Limb (tissue), 2 donors: Measurements from ENCODE around the gene MIA.
A peak's percentile ranks its signal among the peaks of the same experiment; 100 is the strongest.
"Not testable (repeated sequence)": the region's sequence is repeated elsewhere in the genome, so short reads cannot be mapped to it uniquely, and the experiment has no call there.

ENCODE experiments used
- DNase-seq, 2 donors: peaks; one replicate each; pipeline ENCODE4 v3.0.0-alpha.2; 2016; ENCODE audit errors: extremely low spot score in 2 of 2

The MIA gene

DNA sequence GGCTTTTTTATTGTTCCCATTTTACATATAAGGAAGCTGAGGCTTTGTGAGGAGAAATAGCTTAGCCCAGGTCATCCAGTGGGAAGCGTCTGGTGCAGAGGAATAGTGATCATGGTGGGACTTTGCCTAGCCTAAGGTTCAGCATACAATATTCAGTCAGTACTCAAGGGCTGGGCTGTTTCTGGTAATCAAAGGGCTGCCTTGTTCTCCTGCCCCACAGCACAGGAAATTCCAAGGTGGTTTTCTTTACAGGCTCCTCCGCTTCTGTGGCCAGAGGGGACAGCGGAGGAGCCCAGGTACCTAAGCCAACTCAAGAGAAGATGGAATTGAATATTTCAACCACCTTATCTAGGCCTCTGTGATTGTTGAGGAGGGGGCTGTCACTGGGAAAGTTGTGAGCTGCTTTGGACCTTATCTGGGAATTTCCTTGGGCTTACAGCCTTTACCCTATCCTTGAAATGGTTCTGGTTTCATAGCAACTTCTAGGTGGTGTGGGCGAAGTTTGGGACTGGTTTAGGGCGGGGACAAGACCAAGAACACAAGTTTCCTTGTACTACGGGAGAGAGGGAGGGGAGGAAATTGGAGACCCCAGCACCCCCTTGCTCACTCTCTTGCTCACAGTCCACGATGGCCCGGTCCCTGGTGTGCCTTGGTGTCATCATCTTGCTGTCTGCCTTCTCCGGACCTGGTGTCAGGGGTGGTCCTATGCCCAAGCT is at the start of gene MIA:
Gene MIA, plus strand, starts transcription at position 606 of the 716 bp plus-strand sequence. Its CDS starts 22 bp downstream, at position 628.
- peak; percentile 13 to 42 for DNase-seq

DNA sequence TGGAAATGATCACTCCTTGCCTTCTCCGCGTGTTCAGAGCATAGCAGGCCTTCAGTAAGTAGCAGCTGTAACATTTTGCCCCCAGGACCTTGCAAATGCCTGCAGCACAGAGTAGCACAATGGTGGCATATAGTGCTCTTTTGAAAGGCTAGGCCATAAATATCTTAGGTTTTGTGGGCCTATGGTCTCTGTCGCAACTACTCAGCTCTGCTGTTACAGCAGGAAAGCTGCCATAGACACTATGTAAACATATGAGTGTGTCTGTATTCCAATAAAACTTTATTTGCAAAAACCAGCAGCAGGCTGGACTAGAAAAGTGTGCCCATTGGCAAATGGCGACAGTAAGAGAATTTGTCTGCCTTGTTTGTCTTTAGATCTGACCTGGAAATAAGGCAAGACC is 49.0 kb upstream of the MIA start:
- no peak for DNase-seq

DNA sequence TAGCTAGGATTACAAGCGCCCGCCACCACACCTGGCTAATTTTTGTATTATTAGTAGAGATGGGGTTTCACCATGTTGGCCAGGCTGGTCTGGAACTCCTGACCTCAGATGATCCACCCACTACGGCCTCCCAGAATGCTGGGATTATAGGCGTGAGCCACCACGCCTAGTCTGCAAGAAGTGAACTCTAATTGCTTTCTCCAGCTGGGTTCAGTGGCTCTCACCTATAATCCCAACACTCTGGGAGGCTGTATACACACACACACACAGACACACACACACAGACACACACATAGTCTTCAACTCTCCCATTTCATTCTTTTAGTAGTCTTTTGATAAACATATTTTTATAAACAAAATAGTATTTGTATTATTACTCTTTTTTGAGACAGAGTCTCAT is 45.3 kb upstream of the MIA start:
- not testable (repeated sequence) for DNase-seq

DNA sequence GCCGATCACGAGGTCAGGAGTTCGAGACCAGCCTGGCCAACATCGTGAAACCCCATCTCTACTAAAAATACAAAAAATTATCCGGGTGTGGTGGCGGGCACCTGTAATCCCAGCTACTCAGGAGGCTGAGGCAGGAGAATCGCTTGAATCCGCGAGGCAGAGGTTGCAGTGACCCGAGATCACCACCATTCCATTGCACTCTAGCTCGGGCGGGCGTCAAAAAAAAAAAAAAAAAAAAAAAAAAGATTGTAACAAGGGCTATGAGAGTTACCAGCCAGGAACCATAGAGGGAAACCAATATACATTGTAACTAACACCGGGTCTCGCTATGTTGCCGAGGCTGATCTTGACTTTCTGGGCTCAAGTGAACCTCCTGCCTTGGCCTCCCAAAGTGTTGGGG is 43.0 kb upstream of the MIA start:
- DNase-seq: not testable (repeated sequence)

DNA sequence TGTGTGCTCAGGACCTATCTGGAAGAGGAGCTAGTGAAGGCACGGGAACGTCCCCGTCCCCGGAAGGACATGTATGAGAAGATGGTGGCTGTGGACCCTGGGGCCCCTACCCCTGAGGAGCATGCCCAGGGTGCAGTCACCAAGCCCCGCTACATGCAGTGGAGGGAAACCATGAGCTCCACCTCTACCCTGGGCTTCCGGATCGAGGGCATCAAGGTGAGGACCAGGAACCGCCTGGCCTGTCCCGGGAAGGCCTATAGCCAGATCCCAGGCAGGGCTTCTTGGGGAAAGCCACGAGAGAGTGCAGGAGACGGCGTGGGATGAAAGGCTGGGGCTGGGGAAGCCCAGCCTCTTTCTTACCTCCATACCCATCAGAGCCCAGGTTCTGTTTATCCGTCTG is 42.2 kb upstream of the MIA start:
- DNase-seq: no peak

DNA sequence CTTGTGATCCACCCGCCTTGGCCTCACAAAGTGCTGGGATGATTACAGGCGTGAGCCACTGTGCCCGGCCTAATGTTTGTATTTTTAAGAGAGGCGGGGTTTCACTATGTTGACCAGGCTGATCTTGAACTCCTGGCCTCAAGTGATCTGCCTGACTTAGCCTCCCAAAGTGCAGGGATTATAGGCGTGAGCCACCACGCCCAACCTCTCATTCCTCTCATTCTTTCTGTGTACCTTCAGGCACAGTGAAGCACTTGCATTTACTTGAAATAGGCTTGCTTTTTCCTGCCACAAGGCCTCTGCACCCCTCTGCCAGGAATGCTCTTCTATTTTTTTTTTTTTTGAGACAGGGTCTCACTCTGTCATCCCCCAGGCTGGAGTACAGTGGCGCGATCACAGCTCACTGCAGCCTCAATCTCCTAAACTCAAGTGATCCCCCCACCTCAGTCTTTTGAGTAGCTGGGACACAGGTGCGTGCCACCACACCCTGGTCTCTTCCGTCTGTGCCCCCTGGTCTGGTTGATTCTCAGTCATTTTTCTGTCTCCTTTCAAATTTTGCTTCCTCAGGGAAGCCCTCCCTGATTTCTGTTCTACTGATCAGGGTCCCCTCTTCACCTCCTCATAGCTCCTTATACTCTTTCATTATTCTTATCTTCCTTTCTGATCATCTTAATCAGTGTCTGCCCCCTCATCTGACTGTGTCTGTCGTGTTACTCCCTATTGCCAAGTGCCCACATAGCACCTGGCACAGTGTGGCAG is 40.1 kb upstream of the MIA start:
- no peak for DNase-seq

DNA sequence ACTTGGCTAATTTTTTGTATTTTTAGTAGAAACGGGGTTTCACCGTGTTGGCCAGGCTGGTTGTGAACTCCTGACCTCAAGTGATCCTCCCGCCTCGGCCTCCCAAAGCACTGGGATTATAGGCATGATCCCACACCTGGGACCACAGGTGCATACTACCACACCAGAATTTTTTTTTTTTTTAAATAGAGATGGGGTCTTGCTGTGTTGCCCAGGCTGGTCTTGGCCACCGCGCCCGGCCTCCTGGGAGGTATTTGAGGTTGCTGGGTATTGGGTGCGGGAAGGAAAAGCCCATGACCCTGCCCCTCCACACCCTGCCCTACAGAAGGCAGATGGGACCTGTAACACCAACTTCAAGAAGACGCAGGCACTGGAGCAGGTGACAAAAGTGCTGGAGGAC is 38.7 kb upstream of the MIA start:
- DNase-seq: no peak

DNA sequence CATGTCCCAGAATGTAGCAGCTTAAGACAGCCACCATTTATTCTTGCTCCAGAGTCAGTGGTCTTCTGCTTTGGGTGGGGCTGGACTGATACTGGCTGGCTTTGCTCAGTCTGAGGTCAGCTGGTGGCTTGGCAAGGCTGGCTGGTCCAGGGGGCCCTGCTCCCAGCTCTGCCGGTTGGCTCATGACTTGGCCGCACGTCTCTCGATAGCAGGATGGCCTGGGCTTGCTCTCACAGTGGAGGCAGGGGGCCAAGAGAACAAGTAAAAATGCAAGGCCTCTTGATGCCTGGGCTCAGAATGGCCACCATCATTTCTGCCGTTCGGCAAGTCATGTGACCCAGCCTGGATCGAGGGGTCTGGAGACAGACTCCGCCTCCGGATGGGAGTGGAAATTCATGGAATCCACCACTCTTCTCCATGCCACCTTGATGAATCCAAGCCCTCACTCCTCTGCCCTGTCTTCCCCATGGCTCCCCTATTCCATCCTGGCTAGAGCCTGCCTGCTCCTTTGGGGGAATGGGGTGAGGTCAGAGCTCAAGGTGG is 38.1 kb upstream of the MIA start:
- DNase-seq: no peak

DNA sequence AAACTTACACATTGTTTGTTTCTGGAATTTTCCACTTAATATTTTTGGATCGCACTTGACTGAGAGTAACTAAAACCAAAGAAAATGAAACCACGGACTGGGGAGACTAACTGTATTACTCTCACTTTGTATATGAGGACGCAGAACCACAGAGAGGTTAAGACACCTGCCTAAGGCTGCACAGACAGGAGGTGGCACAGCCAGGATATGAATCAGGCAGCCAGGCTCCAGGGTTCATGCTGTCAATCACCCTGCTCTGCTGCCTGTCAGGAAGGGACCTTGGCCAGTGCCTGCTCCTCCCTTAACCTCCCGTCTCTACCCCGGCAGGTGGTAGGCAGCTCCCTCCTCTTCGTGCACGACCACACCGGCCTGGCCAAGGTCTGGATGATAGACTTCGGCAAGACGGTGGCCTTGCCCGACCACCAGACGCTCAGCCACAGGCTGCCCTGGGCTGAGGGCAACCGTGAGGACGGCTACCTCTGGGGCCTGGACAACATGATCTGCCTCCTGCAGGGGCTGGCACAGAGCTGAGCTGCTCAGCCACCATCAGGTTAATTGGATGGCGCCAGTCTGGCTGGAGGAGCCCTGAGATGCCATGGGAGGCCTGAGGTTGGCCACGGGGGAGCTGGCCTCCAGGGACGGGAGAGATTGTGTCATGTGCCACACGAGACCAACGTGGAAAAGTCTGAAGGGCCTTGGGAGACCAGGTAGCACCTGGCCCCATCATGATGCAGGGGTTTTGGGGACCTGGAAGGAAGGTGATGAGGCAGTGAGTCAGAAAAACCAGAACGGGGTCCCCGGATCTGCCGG is 36.1 kb upstream of the MIA start:
- DNase-seq: no peak

DNA sequence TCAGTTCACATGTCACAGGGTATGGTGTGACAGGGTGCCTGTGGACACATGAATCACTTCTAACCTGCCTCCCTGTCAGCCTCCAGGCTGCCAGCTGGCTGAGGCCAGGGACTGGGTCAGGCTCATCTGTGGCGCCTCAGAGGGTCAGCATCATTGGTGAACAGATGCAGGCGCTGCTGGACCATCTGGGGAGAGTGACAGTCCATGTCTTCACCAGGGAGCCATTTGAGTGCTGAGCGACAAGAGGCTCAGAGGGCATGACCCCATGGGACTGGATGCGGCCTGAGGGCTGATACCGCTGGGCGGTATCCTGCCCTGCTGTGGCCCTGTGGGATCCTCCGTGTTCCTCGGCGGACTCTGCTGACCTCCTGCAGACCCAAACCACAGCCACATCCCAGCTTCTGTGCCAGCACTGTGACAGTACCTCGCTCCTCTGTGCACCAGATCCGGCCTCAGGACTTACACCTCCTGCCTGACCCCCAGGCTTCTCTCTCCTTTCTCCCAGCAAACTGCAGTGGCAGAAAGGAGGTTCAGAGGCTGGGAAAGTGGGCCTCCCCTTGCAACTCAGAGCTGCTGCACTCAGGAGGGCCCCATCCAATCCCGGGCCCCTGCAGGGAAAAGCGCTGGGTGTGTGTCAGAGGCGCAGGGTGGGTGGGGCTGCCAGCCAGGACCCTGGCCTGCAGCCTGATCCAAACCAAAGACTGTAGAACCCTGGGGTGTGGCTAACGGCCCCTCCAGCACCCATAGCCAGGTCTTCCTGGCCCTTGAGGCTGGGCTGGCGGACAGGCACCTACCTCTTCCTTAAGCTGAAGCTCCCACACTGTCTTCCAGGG is 35.2 kb upstream of the MIA start:
- no peak for DNase-seq

DNA sequence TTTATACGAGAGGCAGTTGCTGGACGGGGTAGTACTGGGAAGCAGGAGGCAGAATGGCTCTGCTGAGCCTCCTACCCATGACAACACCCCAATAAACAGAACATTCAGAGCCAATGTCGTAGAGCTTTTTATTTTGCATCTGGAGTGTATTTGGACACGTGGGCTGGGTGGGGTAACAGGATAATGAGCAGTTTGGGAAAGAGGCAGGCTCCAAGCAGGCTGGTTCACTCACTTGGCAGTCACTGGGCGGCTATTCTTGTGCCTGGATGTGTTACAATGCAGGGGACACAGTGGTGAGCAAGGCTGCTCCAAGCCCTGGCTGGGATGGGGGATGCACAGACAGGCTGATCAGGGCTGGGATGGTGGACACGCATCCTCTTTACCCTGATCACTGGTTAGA is 34.6 kb upstream of the MIA start:
- peak in 1 of 2 donors; percentile 46 for DNase-seq

DNA sequence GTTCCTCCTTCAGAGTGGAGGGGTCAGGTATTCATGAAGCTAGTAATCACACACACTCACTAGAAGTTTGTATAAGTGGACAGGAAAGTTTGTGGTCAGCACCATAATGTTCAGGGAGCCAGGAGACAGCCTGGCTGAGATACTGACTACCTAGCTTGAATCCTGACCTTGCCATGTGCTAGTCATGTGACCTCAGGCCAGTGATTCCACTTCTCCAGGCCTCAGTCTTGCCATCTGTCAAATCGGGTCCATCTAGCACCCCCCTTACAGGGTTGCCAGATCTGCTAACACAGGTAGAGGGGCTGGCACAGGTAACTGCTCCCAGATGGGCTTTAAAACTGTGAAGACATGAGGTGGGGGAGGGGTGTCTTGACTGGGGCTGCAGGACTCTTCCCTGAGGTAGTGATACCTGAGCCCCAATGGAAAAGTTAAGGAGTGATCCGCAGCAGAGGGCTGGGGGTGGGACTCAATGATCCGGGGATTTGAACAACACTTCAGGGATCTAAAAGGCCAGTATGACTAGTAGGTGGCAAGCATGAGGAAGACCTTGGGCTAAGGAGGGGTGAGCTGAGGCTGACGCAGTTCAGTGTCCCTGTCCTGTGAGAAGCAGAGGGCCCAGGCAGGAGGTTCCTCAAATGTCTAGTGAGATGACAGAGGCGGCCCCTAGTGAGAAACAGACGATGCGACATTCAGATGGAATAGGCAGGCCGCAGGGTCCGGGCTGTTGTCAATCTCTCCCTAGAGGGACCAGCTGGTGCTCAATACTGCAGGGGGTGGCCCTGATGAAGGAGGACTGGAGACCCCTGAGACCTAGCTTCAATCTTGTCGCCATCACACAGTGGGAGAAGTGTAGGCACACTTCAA is 33.6 kb upstream of the MIA start:
- DNase-seq: no peak

DNA sequence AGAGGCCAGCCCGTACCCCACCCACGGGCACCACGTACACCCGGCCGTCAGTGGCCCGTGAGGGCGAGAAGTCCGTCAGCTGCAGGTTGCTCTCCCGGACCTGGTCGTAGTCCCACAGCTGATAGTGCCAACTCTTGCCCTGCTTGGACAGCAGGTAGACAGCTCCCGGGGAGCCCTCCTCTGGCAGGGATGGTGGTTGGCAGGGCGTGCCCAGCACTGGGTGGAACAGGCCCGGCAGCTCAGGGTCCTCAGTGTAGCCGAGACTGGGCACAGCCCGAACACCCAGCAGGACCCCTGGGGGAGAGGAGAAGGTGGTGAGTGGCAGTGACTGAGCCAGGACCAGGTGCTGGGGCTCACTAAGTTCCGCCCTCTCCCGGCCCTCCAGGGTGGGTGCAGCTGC is 32.8 kb upstream of the MIA start:
- no peak for DNase-seq

DNA sequence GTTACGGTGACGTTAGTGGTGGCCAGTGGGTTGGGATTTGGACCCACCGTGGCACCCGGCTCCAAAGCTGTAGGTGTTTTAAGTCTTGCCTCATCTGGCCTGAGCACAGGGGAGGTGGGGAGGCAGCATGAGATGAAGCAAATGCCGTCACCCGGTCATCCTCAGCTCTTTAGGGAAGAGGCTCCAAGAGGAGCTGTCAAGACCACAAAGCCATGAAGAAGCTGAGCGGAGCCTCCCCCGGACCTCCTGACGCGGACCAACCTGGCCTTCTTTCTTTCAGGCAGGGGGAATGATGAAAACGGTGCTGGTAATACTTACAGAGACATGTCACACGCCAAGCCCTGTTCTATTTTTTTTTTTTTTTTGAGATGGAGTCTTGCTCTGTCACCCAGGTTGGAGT is 32.4 kb upstream of the MIA start:
- no peak for DNase-seq

DNA sequence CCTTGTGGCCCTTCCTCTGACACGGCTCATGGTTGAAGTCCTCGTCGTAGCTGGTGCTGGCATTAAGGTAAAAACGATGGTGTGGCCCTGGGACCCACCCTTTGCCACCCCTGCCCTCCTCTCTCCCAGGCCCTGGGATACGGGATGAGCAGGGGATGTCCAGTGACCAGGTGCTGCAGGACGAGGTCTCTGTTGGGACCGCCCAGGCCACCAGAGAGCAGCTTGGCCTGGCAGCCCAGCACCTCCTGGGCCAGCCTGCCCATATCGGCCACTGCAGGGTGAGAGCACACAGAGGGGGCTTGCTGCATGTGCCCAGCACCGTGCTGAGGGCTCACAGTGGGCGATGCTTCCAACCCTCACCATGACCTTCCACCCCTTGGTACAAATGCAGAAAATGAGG is 31.4 kb upstream of the MIA start:
- DNase-seq: no peak

DNA sequence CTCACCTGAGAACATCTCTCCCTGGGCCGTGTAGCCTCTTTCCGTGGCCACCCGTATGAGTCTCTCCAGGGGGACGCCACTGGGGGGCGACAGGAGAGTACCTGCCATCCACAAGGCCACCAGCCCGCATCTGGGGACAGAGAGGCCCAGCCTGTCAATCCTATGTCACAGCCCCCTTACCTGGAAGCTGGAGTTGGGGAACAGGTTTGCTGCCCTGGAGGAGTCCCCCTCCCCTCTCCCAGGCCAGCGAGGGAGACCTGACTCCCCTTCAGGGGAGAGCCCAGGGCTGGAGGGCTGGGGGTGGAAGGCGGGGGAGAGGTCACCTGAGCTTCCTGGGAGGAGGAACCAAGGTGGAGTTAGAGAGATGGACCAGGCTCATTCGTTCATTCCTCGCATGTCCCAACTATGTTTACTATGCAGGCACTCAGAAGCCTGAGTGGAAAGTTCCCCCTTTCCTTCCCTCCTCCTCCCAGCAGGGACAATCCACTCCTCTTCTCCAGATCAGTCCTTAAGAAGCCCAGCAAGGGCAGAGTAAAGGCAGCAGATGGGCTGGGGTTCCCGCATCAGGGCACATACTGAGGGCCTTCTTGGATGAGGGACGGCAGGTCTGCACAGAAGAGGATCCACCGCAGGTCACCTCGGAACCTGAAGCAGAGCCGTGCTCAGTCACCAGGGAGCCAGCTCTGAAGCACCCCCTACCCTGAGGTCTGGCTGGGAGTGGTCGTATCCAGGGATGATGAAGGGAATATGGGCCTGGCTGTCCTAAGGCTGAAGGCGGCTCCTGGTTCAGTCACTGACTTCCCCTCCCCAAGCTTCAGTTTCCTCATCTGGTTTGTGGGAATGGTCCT is 30.5 kb upstream of the MIA start:
- no peak for DNase-seq

DNA sequence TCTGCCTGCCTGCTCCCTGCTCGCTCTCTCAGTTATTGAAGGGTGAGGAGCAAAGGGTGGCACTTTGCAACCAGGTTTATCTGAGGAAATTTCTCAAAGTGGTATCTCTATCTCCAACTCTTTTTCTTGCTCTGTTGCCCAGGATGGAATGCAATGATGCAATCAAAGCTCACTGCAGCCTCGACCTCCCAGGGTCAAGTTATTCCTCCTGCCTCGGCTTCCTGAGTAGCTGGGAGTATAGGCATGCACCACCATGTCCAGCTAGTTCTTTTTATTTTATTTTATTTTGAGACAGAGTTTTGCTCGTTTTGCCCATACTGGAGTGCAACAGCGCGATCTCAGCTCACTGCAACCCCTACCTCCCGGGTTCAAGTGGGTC is 29.9 kb upstream of the MIA start:
- DNase-seq: no peak

DNA sequence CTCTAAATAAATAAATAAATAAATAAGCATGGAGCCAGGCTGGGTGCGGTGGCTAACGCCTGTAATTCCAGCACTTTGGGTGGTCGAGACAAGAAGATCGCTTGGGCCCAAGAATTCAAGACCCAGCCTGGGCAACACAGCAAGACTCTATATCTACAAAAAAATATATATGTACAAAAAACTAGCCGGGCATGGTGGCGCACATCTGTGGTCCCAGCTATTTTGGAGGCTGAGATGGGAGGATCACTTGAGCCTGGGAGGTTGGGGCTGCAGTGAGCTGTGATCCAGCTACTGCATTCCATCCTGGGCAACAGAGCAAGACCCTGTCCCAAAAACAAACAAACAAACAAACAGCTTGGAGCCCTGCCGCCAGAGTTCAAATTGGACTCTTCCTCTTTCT is 27.8 kb upstream of the MIA start:
- DNase-seq: no peak
